Measurements from ENCODE around the gene ABCB4.
"Not testable (repeated sequence)": the region's sequence is repeated elsewhere in the genome, so short reads cannot be mapped to it uniquely, and the experiment has no call there.

ABCB4 gene

GRCh38 chr7:87479951-87480350 is 4.5 kb upstream of the ABCB4 start:
- no peak overlapping the region for H3K27ac ChIP-seq
- no peak for TF ChIP-seq CTCF (IDR thresholded peaks at IDR 0.05)
- TF ChIP-seq ZFX (IDR thresholded peaks at IDR 0.05; ENCODE audit: borderline replicate concordance): no peak

- no peak for TF ChIP-seq ZFX (IDR thresholded peaks at IDR 0.05; ENCODE audit: borderline replicate concordance)
- no peak overlapping the region for H3K27ac ChIP-seq
These were observed 688 bp upstream of the ABCB4 start for GRCh38 chr7:87476179-87476557.

- no peak for TF ChIP-seq CTCF (IDR thresholded peaks at IDR 0.05)
- TF ChIP-seq ZFX (IDR thresholded peaks at IDR 0.05; ENCODE audit: borderline replicate concordance): no peak
- no peak overlapping the region for H3K27ac ChIP-seq
These were observed 734 bp downstream of the ABCB4 start for GRCh38 chr7:87474533-87475358.

GRCh38 chr7:87473986-87474385 is 1.5 kb downstream of the ABCB4 start:
- no peak overlapping the region for H3K27ac ChIP-seq
- no peak for TF ChIP-seq ZFX (IDR thresholded peaks at IDR 0.05; ENCODE audit: borderline replicate concordance)
- no peak for TF ChIP-seq CTCF (IDR thresholded peaks at IDR 0.05)

- H3K27ac ChIP-seq: no peak overlapping the region
- TF ChIP-seq CTCF (IDR thresholded peaks at IDR 0.05): no peak
- no peak for TF ChIP-seq ZFX (IDR thresholded peaks at IDR 0.05; ENCODE audit: borderline replicate concordance)
These were observed 2.3 kb downstream of the ABCB4 start for GRCh38 chr7:87473192-87473591.

GRCh38 chr7:87471473-87471872 is 4.0 kb downstream of the ABCB4 start:
- no peak for TF ChIP-seq ZFX (IDR thresholded peaks at IDR 0.05; ENCODE audit: borderline replicate concordance)
- TF ChIP-seq CTCF (IDR thresholded peaks at IDR 0.05): no peak

GRCh38 chr7:87469204-87469603 is 6.3 kb downstream of the ABCB4 start:
- H3K27ac ChIP-seq: not testable (repeated sequence)

More at GRCh38 chr7:87471473-87471872, 4.0 kb downstream of the ABCB4 start:
- no peak overlapping the region for H3K27ac ChIP-seq

GRCh38 chr7:87465534-87465880 is 10.0 kb downstream of the ABCB4 start:
- H3K27ac ChIP-seq: peak overlapping the region; percentile 50

GRCh38 chr7:87464830-87465533 is 10.5 kb downstream of the ABCB4 start:
- peak; percentile 31 for TF ChIP-seq CTCF (IDR thresholded peaks at IDR 0.05)
- peak overlapping the region; percentile 50 for H3K27ac ChIP-seq

Measured in 22Rv1 (cell line).